Endothelial cell of umbilical vein (primary cell): ENCODE data around the gene FAM50B. TPM values are rescaled to one million over a fixed set of nuclear protein-coding genes. Genes with fewer than 3 reads are reported as not detected.

Experiments used
- BruUV-seq: library from RNA; stranded (reverse); fragments of 400-500 nt; replicated peaks from 2 replicates; lab custom pipeline; 2021; lab: Mats Ljungman, UMichigan
- CTCF ChIA-PET: fragments of 300-600, 350-600 bp; sonication (Branson Sonifier 250); formaldehyde crosslinking; loops from one replicate; lab custom pipeline; 2021; ENCODE audit warnings: antibody characterized with exemption, inconsistent platforms; lab: Charles Lee
- POLR2A ChIA-PET: fragments of 300-600, 350-600 bp; sonication (Branson Sonifier 250); formaldehyde crosslinking; loops from one replicate; lab custom pipeline; 2021; ENCODE audit warnings: antibody characterized with exemption, inconsistent platforms; lab: Charles Lee
- DNase-seq: peaks from one replicate; pipeline ENCODE4 v3.0.0-alpha.2; 2011; ENCODE audit warnings: low read depth, low spot score
- FAIRE-seq: peaks from 2 replicates; lab custom pipeline; 2011; peaks lifted over from hg19 to GRCh38; lab: Jason Lieb, UNC
- H2AFZ ChIP-seq: 2 replicates; pipeline ENCODE4 v1.6.0; 2012; ENCODE audit warnings: low read depth, low read length, control low read depth, inconsistent platforms
- H3K27ac ChIP-seq: 2 replicates; pipeline ENCODE4 v1.5.1; 2011; ENCODE audit warnings: low read depth, mild to moderate bottlenecking, control low read depth, low read length, moderate library complexity; ENCODE audit not compliant: insufficient read depth
- H3K27me3 ChIP-seq, 2 experiments: 2 replicates each; pipeline versions ENCODE4 v1.6.0 to v1.6.1; 2011; ENCODE audit warnings: low read length in 2 of 2, mixed read lengths in 1 of 2; ENCODE audit not compliant: control insufficient read depth in 2 of 2, insufficient read depth in 2 of 2
- H3K36me3 ChIP-seq, 2 experiments: 2 replicates in 1 of 2; 3 replicates in 1 of 2; pipeline ENCODE4 v1.5.1; 2011; ENCODE audit warnings: low read length in 2 of 2, mild to moderate bottlenecking in 1 of 2, moderate library complexity in 1 of 2; ENCODE audit not compliant: control insufficient read depth in 2 of 2, insufficient read depth in 2 of 2; ENCODE audit errors: extremely low read depth in 1 of 2
- H3K4me1 ChIP-seq: 3 replicates; pipeline ENCODE4 v1.5.1; 2011; ENCODE audit warnings: mild to moderate bottlenecking, low read length; ENCODE audit not compliant: control insufficient read depth, insufficient read depth; ENCODE audit errors: extremely low read depth
- H3K4me2 ChIP-seq: 2 replicates; pipeline ENCODE4 v1.6.1; 2011; ENCODE audit warnings: low read length, control low read depth, mixed read lengths; ENCODE audit not compliant: insufficient read depth
- H3K4me3 ChIP-seq, 3 experiments: fragments of 200-600 bp in 1 of 3; sonication (generic), shearing (Covaris generic) in 1 of 3; replicated peaks in 1 of 3; 2 replicates each; pipeline ENCODE4 v1.5.1; 2011 to 2016; ENCODE audit warnings: control low read depth in 3 of 3, low read length in 3 of 3, mild to moderate bottlenecking in 2 of 3, inconsistent platforms in 1 of 3, low read depth in 1 of 3, moderate library complexity in 1 of 3; ENCODE audit not compliant: insufficient read depth in 1 of 3
- H3K79me2 ChIP-seq: 2 replicates; pipeline ENCODE4 v1.6.0; 2012; ENCODE audit warnings: low read length, inconsistent platforms; ENCODE audit not compliant: control insufficient read depth, insufficient read depth
- H3K9ac ChIP-seq: replicated peaks from 2 replicates; pipeline ENCODE3; 2011; ENCODE audit warnings: low read length, control low read depth; ENCODE audit not compliant: insufficient read depth; ENCODE audit errors: extremely low read depth
- H3K9me1 ChIP-seq: replicated peaks from 3 replicates; pipeline ENCODE4 v1.6.0; 2011; ENCODE audit warnings: mild to moderate bottlenecking, low read length; ENCODE audit not compliant: control insufficient read depth, insufficient read depth; ENCODE audit errors: extremely low read depth
- H3K9me3 ChIP-seq: replicated peaks from 2 replicates; pipeline ENCODE4 v1.5.1; 2012; ENCODE audit warnings: low read length, inconsistent platforms; ENCODE audit not compliant: control insufficient read depth, insufficient read depth
- H4K20me1 ChIP-seq: replicated peaks from 2 replicates; pipeline ENCODE3; 2011; ENCODE audit warnings: mild to moderate bottlenecking, low read length; ENCODE audit not compliant: control insufficient read depth, insufficient read depth; ENCODE audit errors: extremely low read depth
- EZH2 ChIP-seq: IDR thresholded peaks from 2 replicates; pipeline ENCODE4 v1.6.1; 2012; ENCODE audit warnings: borderline replicate concordance, low read depth, mild to moderate bottlenecking, moderate library complexity, low read length, inconsistent platforms; ENCODE audit not compliant: severe bottlenecking
- FOS ChIP-seq: IDR thresholded peaks from 2 replicates; pipeline ENCODE4 v1.6.1; 2011; ENCODE audit warnings: mild to moderate bottlenecking, low read length, moderate library complexity, borderline replicate concordance; ENCODE audit not compliant: insufficient read depth
- GATA2 ChIP-seq: IDR thresholded peaks from 2 replicates; pipeline ENCODE4 v1.7.0; 2011; ENCODE audit warnings: low read depth, mild to moderate bottlenecking, moderate library complexity, mixed read lengths, low read length; ENCODE audit not compliant: insufficient read length, insufficient read depth
- JUN ChIP-seq: IDR thresholded peaks from 2 replicates; pipeline ENCODE4 v1.6.1; 2011; ENCODE audit warnings: borderline replicate concordance, low read depth; ENCODE audit not compliant: insufficient read length, insufficient read depth
- MYC ChIP-seq: IDR thresholded peaks from one replicate; pipeline ENCODE4 v1.6.1; 2011; ENCODE audit warnings: mild to moderate bottlenecking, low read depth, low read length
- POLR2A ChIP-seq: IDR thresholded peaks from 2 replicates; pipeline ENCODE4 v1.6.1; 2012; ENCODE audit warnings: low read depth, mild to moderate bottlenecking, control low read depth, low read length
- POLR2AphosphoS5 ChIP-seq: IDR thresholded peaks from 2 replicates; pipeline ENCODE4 v1.6.1; 2012; ENCODE audit warnings: low read depth, mild to moderate bottlenecking, control low read depth, low read length, moderate library complexity; ENCODE audit not compliant: insufficient read depth
- dilution Hi-C: fragments of 300-500 bp; cut with MboI; formaldehyde crosslinking; loops from one replicate; pipeline ENCODE4 v1.15.0; 2019; ENCODE audit warnings: low sequenced_read_pairs; ENCODE audit not compliant: extremely low pct_ligation_motif_present
- intact Hi-C: fragments of 100-400 bp; cut with micrococcal nuclease; formaldehyde crosslinking; loops from one replicate; pipeline ENCODE4 v1.10.0; 2022
- polyA plus RNA-seq, 4 experiments: library from polyadenylated mRNA; depleted of rRNA in 3 of 4; stranded (reverse) in 3 of 4; unstranded in 1 of 4; fragments of >200 nt; gene quantifications; 2 replicates each; pipeline versions ENCODE4 v1.2.1 to v1.2.3, GENCODE V29; 2011 to 2012; ENCODE audit warnings: missing spikeins in 1 of 4
- total RNA-seq: library from RNA; stranded (reverse); gene quantifications from 2 replicates; pipeline ENCODE4 v1.2.3, GENCODE V29; 2021
- TF ChIP-seq, protein P1 (sequence below), 2 donors: IDR thresholded peaks; 1 replicate in 1 of 2; 2 replicates in 1 of 2; pipeline ENCODE4 v1.5.1; 2011; ENCODE audit warnings: low read length in 2 of 2, mild to moderate bottlenecking in 2 of 2, moderate library complexity in 2 of 2, control low read depth in 1 of 2, inconsistent platforms in 1 of 2, low read depth in 1 of 2; ENCODE audit not compliant: insufficient read depth in 1 of 2; ENCODE audit errors: extremely low read depth in 1 of 2
- TF ChIP-seq, protein P2 (sequence below): IDR thresholded peaks from 2 replicates; pipeline ENCODE4 v1.6.1; 2011; ENCODE audit not compliant: insufficient read depth, insufficient read length

FAM50B gene
- total and polyA plus RNA-seq, 2 donors (not counting 3 experiments of a cell fraction or from before 2014, with no cell fraction given), result 10.0 to 14.1 TPM

DNA sequence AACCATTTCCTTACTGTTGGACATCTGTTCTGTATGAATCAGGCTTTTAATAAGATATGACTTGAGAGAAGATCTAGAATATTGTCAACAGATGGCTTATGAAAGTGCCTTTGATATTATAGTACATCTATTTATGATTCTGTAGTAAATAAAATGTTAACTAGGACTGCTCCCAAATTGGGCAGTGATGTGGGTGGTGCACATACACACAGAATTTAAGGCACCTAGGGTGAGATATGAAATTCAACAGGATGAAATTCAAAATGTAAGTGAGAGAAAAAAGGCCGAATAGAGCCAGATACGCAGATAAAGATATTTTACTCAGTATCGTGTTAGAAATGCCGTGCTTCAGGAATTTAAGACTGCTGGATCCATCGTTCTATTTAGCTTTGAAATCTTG is 26.3 kb downstream of the FAM50B start:
- ChIA-PET CTCF (no interaction called here), POLR2A (no interaction called here)
- H3K4me3 ChIP-seq, result no peak overlapping the region
- no peaks in the 10 kb centered on the region for H3K79me2 ChIP-seq
- intact Hi-C loops, result no loop called here
- H2AFZ ChIP-seq, result no peak overlapping the region
- H3K36me3 ChIP-seq, result no peaks in the 10 kb centered on the region
- no peak for TF ChIP-seq JUN
- TF ChIP-seq GATA2, result no peak
- TF ChIP-seq, protein P1, sequence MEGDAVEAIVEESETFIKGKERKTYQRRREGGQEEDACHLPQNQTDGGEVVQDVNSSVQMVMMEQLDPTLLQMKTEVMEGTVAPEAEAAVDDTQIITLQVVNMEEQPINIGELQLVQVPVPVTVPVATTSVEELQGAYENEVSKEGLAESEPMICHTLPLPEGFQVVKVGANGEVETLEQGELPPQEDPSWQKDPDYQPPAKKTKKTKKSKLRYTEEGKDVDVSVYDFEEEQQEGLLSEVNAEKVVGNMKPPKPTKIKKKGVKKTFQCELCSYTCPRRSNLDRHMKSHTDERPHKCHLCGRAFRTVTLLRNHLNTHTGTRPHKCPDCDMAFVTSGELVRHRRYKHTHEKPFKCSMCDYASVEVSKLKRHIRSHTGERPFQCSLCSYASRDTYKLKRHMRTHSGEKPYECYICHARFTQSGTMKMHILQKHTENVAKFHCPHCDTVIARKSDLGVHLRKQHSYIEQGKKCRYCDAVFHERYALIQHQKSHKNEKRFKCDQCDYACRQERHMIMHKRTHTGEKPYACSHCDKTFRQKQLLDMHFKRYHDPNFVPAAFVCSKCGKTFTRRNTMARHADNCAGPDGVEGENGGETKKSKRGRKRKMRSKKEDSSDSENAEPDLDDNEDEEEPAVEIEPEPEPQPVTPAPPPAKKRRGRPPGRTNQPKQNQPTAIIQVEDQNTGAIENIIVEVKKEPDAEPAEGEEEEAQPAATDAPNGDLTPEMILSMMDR (IDR thresholded peaks at IDR 0.05; ENCODE audit: extremely low read depth in 1 of 2, insufficient read depth in 1 of 2, low read depth in 1 of 2, low read length in 2 of 2), result no peak
- no peak for TF ChIP-seq MYC
- TF ChIP-seq, protein P2, sequence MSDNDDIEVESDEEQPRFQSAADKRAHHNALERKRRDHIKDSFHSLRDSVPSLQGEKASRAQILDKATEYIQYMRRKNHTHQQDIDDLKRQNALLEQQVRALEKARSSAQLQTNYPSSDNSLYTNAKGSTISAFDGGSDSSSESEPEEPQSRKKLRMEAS, result no peak
- no peak for TF ChIP-seq FOS
- TF ChIP-seq EZH2, result no peak
- TF ChIP-seq POLR2A, result no peak
- TF ChIP-seq POLR2AphosphoS5, result no peak
- dilution Hi-C loops, result no loop called here
- H3K9me3 ChIP-seq, result no peaks in the 10 kb centered on the region
- H3K27ac ChIP-seq, result no peak overlapping the region
- no peak overlapping the region for H3K4me2 ChIP-seq
- H4K20me1 ChIP-seq, result no peaks in the 10 kb centered on the region
- no peak for DNase-seq
- peaks cover 13% of the 10 kb centered on the region for H3K4me1 ChIP-seq
- no TSS peak for BruUV-seq
- H3K9me1 ChIP-seq, result no peaks in the 10 kb centered on the region
- no peak for FAIRE-seq
- H3K27me3 ChIP-seq, result no peaks in the 10 kb centered on the region
- H3K9ac ChIP-seq, result no peak overlapping the region
